Choroid plexus epithelial cell (primary cell): Measurements from ENCODE around the gene OSTM1.

ENCODE experiments used
- DNase-seq: peaks from one replicate; pipeline ENCODE4 v3.0.0-alpha.2; 2010; ENCODE audit warnings: low read depth
- H3K4me3 ChIP-seq: 2 replicates; pipeline ENCODE4 v1.5.1; 2011; ENCODE audit warnings: low read depth, mild to moderate bottlenecking, control low read depth, low read length, moderate library complexity
- TF ChIP-seq, protein P1 (sequence below): conservative IDR thresholded peaks from 2 replicates; pipeline ENCODE4 v1.5.1; 2011; ENCODE audit warnings: low read depth, mild to moderate bottlenecking, control low read depth, inconsistent platforms, low read length, moderate library complexity

The OSTM1 gene

DNA sequence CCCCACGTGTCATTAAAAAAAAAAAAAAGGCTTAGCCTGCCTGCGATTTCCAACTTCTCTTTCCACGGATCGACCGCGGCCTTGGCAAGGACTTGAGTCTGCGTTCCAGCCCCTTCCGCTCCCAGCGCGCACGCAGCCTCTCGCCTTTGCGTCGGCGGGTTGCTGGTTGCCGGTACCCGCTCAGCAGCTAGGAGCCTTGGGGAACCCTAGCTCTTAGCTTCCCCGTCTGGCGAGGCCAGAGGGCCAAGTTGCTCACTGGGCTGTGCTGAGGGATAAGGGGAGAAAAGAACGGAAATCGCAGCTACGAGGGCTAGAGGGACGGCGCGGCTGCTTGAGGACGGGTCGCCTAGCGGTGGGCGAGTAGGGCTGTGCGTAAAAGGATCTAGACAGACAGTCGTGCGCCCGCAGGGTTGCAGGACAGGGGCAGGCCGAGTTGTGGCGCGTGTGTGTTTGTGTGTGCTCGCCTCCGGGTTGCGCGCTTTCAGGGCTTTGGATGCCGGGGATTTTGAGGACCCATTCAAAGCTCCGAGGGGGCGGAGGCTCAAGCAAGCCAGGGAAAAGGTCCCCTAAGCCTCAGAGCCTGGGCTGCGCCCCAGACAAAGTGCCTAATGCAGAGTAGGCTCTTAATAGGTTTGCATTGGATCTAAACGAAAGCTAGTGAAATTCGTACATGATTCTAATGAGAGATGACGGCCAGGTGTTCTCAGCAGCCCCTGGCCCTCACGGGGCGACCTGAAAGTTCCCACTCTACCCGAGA, 40.5 kb upstream of the OSTM1 start:
- TF ChIP-seq, protein P1, sequence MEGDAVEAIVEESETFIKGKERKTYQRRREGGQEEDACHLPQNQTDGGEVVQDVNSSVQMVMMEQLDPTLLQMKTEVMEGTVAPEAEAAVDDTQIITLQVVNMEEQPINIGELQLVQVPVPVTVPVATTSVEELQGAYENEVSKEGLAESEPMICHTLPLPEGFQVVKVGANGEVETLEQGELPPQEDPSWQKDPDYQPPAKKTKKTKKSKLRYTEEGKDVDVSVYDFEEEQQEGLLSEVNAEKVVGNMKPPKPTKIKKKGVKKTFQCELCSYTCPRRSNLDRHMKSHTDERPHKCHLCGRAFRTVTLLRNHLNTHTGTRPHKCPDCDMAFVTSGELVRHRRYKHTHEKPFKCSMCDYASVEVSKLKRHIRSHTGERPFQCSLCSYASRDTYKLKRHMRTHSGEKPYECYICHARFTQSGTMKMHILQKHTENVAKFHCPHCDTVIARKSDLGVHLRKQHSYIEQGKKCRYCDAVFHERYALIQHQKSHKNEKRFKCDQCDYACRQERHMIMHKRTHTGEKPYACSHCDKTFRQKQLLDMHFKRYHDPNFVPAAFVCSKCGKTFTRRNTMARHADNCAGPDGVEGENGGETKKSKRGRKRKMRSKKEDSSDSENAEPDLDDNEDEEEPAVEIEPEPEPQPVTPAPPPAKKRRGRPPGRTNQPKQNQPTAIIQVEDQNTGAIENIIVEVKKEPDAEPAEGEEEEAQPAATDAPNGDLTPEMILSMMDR: peak; percentile 6
- DNase-seq: peak; percentile 74

DNA sequence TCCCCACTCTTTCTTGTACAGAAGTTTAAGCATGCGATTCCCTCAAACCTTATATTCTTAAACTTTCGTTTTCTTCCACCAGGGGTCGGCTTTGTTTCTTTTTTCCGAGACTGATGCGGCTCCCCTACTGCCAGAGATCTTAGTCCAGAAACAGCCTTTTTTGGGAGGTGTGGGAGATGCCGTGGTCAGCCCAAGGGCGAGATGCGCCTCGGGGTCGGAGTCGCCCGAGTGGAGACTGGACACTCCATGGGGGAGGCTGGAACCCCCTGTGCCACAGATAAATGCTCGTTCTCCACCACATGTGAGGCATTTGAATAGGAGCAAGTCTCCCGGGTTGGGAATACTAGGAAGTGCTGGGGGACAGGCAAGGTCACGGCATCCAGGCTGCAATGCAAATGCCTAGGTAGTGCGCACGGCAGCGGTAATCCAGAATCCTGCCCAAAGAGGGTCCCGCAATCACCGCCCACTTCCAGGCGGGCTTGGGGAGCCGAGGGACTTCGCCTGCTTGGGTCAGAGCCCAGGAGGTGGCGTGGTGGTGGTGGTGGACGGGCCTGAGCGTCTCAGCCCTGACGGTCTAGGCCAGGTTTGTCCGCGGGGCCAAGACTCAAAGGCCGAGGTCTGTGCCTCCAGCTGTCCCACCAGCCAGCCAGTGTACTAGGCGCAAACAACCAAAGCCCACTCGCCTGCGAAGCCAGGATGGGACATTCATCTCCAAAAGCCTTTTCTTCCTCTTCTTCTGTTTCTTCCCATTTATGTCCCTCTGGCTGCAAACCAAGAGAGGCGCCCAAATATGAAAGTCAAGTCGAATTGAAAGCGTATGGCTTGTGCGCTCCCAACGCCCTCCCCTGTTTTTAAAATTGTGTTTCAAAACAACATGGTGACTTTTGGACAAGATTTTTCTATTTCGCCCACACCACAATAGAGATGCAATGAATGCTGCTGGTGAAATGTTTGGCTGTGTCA, 39.3 kb upstream of the OSTM1 start:
- TF ChIP-seq, protein P1: peak; percentile 74
- peak; percentile 71 for DNase-seq
- H3K4me3 ChIP-seq: peak overlapping the region; percentile 44

More for the DNA sequence above, 40.5 kb upstream of the OSTM1 start:
- H3K4me3 ChIP-seq: peak overlapping the region; percentile 49

DNA sequence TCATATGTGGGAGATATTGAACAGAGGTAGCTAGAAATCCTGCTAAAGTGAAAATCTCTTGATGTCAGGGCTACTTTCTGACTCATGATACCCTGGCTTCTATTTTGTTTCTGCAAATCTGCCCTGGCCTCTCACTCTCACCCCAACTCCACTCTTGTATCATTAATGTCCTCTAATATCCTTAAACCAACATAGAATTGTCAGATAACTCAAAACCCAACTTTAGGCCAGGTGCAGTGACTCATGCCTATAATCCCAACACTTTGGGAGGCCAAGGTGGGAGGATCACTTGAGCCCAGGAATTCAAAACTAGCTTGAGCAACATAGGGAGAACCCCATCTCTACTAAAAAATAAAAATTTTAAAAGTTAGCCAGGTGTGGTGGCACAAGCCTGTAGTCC, 33.8 kb upstream of the OSTM1 start:
- no peak overlapping the region for H3K4me3 ChIP-seq
- TF ChIP-seq, protein P1: no peak
- no peak for DNase-seq

DNA sequence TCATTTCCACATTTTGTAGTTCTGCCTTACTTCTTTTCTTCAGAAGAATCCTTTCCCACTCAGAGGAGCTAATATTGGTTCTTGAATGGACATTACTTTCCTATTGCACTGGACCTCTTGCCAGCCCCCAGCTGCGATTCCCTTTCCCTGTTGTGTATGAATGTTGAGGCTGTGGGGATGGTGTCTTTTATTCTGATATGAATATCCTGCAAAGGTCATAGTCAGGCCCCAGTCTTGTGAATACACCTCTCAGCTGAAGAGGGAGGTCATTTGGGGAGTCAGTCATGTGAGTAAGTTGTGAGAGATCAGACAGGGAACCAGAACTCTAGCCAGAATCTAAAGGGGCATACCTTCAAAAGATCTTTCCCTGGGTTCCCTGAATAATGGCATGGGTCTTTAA, 32.6 kb upstream of the OSTM1 start:
- DNase-seq: no peak
- TF ChIP-seq, protein P1: no peak
- H3K4me3 ChIP-seq: no peak overlapping the region

DNA sequence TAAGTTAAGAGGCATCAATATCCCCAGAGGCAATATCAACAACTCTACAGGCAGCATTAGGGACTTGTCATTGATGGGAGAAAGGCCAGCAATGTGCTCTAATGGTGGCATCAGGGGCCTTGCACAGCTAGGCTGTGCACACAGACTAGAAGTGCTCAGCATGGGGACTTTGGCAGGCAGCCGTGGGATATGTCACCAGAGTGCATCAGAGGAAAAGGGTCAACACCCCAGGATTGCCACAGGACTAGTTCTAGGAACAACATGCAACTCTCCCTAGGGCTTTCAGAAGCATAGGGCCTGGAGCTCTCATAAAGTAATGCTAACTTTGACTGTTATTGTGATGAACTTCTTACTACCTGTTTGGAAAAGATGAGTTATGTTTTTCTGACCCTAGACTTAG, 32.2 kb upstream of the OSTM1 start:
- no peak for DNase-seq
- TF ChIP-seq, protein P1: no peak
- no peak overlapping the region for H3K4me3 ChIP-seq

DNA sequence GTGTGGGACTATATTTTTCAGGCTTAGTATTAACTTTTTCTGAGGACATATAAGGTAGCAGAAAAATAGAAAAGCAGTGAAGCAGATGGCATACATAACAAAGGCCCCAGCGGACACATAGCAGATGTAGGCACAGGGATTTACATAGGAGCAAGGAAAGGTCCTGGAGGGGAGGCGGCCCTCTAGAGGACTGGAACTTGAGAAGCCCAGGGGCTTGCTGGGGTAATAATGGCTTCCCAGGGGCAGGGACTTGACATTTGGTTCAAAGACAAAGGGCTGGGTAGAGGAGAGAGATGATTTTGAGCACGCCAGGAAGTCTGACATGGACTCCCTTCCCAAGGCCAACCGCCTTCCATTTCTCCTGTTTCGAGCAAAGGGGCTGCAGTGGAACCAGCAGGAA, 31.7 kb upstream of the OSTM1 start:
- no peak overlapping the region for H3K4me3 ChIP-seq
- no peak for DNase-seq
- TF ChIP-seq, protein P1: no peak
